ENCODE measurements around the gene LRFN2.

The LRFN2 gene

GRCh38 chr6:40377173-40377806, 209.9 kb downstream of the LRFN2 start:
- DNase-seq (ENCODE audit: low read depth): no peak

- no peak for DNase-seq (ENCODE audit: low read depth)
Measured at GRCh38 chr6:40376113-40376650, 211.0 kb downstream of the LRFN2 start.

- no peak for DNase-seq (ENCODE audit: low read depth)
Measured at GRCh38 chr6:40373267-40373666, 213.9 kb downstream of the LRFN2 start.

GRCh38 chr6:40371621-40372020, 215.5 kb downstream of the LRFN2 start:
- DNase-seq (ENCODE audit: low read depth): no peak

GRCh38 chr6:40371095-40371494, 216.1 kb downstream of the LRFN2 start:
- DNase-seq (ENCODE audit: low read depth): no peak

GRCh38 chr6:40369891-40370290, 217.3 kb downstream of the LRFN2 start:
- DNase-seq (ENCODE audit: low read depth): no peak

- no peak for DNase-seq (ENCODE audit: low read depth)
Measured at GRCh38 chr6:40369042-40369441, 218.1 kb downstream of the LRFN2 start.

- DNase-seq (ENCODE audit: low read depth): no peak
Measured at GRCh38 chr6:40362859-40363258, 224.3 kb downstream of the LRFN2 start.

- no peak for DNase-seq (ENCODE audit: low read depth)
Measured at GRCh38 chr6:40359808-40360207, 227.4 kb downstream of the LRFN2 start.

GRCh38 chr6:40358473-40359460, 228.4 kb downstream of the LRFN2 start:
- no peak for DNase-seq (ENCODE audit: low read depth)

GRCh38 chr6:40356242-40356910, 230.8 kb downstream of the LRFN2 start:
- DNase-seq (ENCODE audit: low read depth): no peak

- DNase-seq (ENCODE audit: low read depth): no peak
Measured at GRCh38 chr6:40355532-40355931, 231.6 kb downstream of the LRFN2 start.

GRCh38 chr6:40355066-40355465, 232.1 kb downstream of the LRFN2 start:
- DNase-seq (ENCODE audit: low read depth): no peak

- no peak for DNase-seq (ENCODE audit: low read depth)
Measured at GRCh38 chr6:40353967-40354452, 233.2 kb downstream of the LRFN2 start.

GRCh38 chr6:40353197-40353966, 233.8 kb downstream of the LRFN2 start:
- no peak for DNase-seq (ENCODE audit: low read depth)

- no peak for DNase-seq (ENCODE audit: low read depth)
Measured at GRCh38 chr6:40352527-40353170, 234.5 kb downstream of the LRFN2 start.

GRCh38 chr6:40352006-40352405, 235.2 kb downstream of the LRFN2 start:
- no peak for DNase-seq (ENCODE audit: low read depth)

GRCh38 chr6:40350747-40351217, 236.4 kb downstream of the LRFN2 start:
- DNase-seq (ENCODE audit: low read depth): no peak

GRCh38 chr6:40349901-40350746, 237.0 kb downstream of the LRFN2 start:
- DNase-seq (ENCODE audit: low read depth): no peak
